Epithelial cell of proximal tubule (primary cell): Measurements from ENCODE around the gene MAP1S. TPM values are rescaled to one million over a fixed set of nuclear protein-coding genes. Genes with fewer than 3 reads are reported as not detected.

ENCODE experiments used
- DNase-seq: peaks from one replicate; pipeline ENCODE4 v3.0.0-alpha.2; 2011; ENCODE audit warnings: low read depth
- H3K4me3 ChIP-seq: 2 replicates; pipeline ENCODE4 v1.5.1; 2011; ENCODE audit warnings: low read depth, mild to moderate bottlenecking, low read length
- total RNA-seq: library from RNA; depleted of rRNA; stranded (reverse); fragments of >200 nt; gene quantifications from 2 replicates; pipeline ENCODE4 v1.2.3, GENCODE V29; 2015
- TF ChIP-seq, protein P1 (sequence below): conservative IDR thresholded peaks from 2 replicates; pipeline ENCODE4 v1.5.1; 2012; ENCODE audit warnings: low read depth, mild to moderate bottlenecking, low read length

MAP1S gene
- total RNA-seq, 1 donor from 2014 or later = 50.6 TPM

DNA sequence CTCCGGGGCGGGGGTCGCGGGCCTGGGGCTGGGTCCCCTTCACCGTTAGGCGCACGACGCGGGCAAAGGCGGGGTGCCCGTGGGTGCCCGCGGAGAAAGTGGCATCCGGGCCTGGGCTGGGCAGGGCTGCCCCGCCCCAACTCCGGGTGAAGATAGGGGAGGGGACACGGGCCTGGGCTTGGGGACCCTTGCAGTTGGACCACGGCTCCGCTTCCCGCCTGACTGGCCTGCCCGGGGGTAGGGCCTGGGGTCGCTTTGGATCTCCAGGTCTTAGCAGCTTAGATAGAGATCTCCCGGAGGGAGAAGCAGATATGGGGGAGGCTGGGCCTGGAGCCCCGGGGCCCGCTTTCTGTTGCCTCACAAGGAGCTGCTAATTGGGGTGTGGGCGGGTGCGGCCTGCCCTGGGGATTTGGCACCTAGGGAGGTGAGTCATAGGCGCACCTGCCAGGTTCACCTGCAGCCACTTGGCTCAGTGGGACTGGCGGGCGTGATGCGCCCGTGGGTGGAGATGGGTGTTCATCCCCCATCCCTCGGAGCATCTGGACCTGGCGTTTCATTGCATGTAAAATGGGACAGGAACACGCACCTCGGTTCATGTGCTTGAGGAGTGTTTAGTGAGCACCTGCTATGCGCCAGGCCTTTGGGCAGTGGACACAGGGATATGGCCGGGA, 585 bp downstream of the MAP1S start:
- H3K4me3 ChIP-seq = peak overlapping the region; percentile 95
- TF ChIP-seq, protein P1, sequence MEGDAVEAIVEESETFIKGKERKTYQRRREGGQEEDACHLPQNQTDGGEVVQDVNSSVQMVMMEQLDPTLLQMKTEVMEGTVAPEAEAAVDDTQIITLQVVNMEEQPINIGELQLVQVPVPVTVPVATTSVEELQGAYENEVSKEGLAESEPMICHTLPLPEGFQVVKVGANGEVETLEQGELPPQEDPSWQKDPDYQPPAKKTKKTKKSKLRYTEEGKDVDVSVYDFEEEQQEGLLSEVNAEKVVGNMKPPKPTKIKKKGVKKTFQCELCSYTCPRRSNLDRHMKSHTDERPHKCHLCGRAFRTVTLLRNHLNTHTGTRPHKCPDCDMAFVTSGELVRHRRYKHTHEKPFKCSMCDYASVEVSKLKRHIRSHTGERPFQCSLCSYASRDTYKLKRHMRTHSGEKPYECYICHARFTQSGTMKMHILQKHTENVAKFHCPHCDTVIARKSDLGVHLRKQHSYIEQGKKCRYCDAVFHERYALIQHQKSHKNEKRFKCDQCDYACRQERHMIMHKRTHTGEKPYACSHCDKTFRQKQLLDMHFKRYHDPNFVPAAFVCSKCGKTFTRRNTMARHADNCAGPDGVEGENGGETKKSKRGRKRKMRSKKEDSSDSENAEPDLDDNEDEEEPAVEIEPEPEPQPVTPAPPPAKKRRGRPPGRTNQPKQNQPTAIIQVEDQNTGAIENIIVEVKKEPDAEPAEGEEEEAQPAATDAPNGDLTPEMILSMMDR = no peak
- DNase-seq = no peak

GRCh38 chr19:17720440-17720839, 1.2 kb downstream of the MAP1S start:
- TF ChIP-seq, protein P1 = no peak
- DNase-seq = no peak
- peak overlapping the region; percentile 95 for H3K4me3 ChIP-seq

DNA sequence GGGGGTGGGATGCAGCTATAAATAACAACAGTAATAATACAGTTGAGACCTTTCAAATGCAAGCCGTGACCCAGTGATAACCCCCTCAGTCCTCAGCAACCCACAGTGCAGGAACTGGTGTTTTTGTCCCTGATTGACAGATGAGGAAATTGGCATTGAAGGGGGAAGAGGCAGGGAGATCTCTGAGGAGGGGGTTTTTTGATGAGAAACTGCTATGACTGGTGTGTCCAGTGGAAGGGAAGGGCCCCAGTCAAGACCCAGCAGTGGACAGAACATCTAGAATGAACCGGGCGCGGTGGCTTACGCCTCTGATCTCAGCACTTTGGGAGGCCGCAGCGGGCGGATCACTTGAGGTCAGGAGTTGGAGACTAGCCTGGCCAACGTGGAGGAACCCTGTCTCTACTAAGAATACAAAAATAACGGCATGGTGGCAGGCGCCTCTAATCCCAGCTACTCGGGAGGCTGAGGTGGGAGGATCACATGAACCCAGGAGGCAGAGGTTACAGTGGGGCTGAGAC, 1.9 kb downstream of the MAP1S start:
- no peak for DNase-seq
- TF ChIP-seq, protein P1 = no peak
- H3K4me3 ChIP-seq = no peak overlapping the region

- no peak overlapping the region for H3K4me3 ChIP-seq
- no peak for DNase-seq
- TF ChIP-seq, protein P1 = no peak
Observed at GRCh38 chr19:17721821-17722220, 2.5 kb downstream of the MAP1S start.

GRCh38 chr19:17722655-17723240, 3.5 kb downstream of the MAP1S start:
- H3K4me3 ChIP-seq = no peak overlapping the region
- TF ChIP-seq, protein P1 = no peak
- DNase-seq = no peak

GRCh38 chr19:17724655-17725054, 5.4 kb downstream of the MAP1S start:
- no peak for DNase-seq
- TF ChIP-seq, protein P1 = no peak
- H3K4me3 ChIP-seq = no peak overlapping the region

GRCh38 chr19:17725422-17726078, 6.3 kb downstream of the MAP1S start:
- H3K4me3 ChIP-seq = no peak overlapping the region
- no peak for DNase-seq
- TF ChIP-seq, protein P1 = peak; percentile 51
